ENCODE data around the gene ADAMTSL3.
"Not testable (repeated sequence)": the region's sequence is repeated elsewhere in the genome, so short reads cannot be mapped to it uniquely, and the experiment has no call there.

Gene ADAMTSL3

GRCh38 chr15:84003791-84004503 lies 350.0 kb downstream of the ADAMTSL3 start:
- in situ Hi-C loops (cut with HindIII; ENCODE audit: low sequenced_read_pairs), result no loop called here

GRCh38 chr15:84006421-84006820 lies 352.5 kb downstream of the ADAMTSL3 start:
- in situ Hi-C loops (cut with HindIII; ENCODE audit: low sequenced_read_pairs), result no loop called here

- in situ Hi-C loops (cut with HindIII; ENCODE audit: low sequenced_read_pairs), result no loop called here
Measured at GRCh38 chr15:84009616-84010015, 355.7 kb downstream of the ADAMTSL3 start.

GRCh38 chr15:84010246-84010645 lies 356.3 kb downstream of the ADAMTSL3 start:
- in situ Hi-C loops (cut with HindIII; ENCODE audit: low sequenced_read_pairs), result no loop called here

- in situ Hi-C loops (cut with HindIII; ENCODE audit: low sequenced_read_pairs), result no loop called here
Measured at GRCh38 chr15:84016371-84016770, 362.4 kb downstream of the ADAMTSL3 start.

- in situ Hi-C loops (cut with HindIII; ENCODE audit: low sequenced_read_pairs), result no loop called here
Measured at GRCh38 chr15:84022516-84022915, 368.6 kb downstream of the ADAMTSL3 start.

- in situ Hi-C loops (cut with HindIII; ENCODE audit: low sequenced_read_pairs), result no loop called here
Measured at GRCh38 chr15:84023636-84024035, 369.7 kb downstream of the ADAMTSL3 start.

GRCh38 chr15:84033793-84034553 lies 380.1 kb downstream of the ADAMTSL3 start:
- in situ Hi-C loops (cut with HindIII; ENCODE audit: low sequenced_read_pairs), result no loop called here

- in situ Hi-C loops (cut with HindIII; ENCODE audit: low sequenced_read_pairs), result no loop called here
Measured at GRCh38 chr15:84034578-84035398, 380.9 kb downstream of the ADAMTSL3 start.

GRCh38 chr15:84035399-84035766 lies 381.5 kb downstream of the ADAMTSL3 start:
- in situ Hi-C loops (cut with HindIII; ENCODE audit: low sequenced_read_pairs), result no loop called here

- in situ Hi-C loops (cut with HindIII; ENCODE audit: low sequenced_read_pairs), result no loop called here
Measured at GRCh38 chr15:84037301-84037700, 383.4 kb downstream of the ADAMTSL3 start.

- in situ Hi-C loops (cut with HindIII; ENCODE audit: low sequenced_read_pairs), result not testable (repeated sequence)
Measured at GRCh38 chr15:84042434-84043056, 388.6 kb downstream of the ADAMTSL3 start.

DNA sequence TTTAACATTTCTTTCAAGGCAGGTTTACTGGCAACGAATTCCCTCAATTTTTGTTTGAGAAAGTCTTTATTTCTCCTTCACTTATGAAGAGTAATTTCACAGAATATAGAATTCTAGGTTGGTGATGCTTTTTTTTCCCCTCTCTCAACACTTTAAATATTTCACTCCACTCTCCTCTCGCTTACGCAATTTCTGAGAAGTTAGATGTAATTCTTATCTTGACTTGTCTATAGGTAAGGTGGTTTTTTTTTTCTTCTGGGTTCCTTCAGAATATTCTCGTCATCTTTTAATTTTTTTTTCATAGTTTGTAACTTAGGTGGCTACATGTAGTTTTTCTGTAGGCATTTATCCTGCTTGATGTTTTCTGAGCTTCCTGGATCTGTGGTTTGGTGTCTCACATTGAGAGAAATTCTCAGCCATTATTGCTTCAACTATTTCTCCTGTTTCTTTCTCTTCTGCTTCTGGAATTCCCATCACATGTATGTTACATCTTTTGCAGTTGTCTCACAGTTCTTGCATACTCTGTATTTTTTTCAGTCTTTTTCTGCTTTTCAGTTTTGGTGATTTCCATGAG lies 392.2 kb downstream of the ADAMTSL3 start:
- in situ Hi-C loops (cut with HindIII; ENCODE audit: low sequenced_read_pairs), result no loop called here

- in situ Hi-C loops (cut with HindIII; ENCODE audit: low sequenced_read_pairs), result not testable (repeated sequence)
Measured at GRCh38 chr15:84049480-84049879, 395.6 kb downstream of the ADAMTSL3 start.

- in situ Hi-C loops (cut with HindIII; ENCODE audit: low sequenced_read_pairs), result no loop called here
Measured at GRCh38 chr15:84050076-84050475, 396.2 kb downstream of the ADAMTSL3 start.

- in situ Hi-C loops (cut with HindIII; ENCODE audit: low sequenced_read_pairs), result not testable (repeated sequence)
Measured at GRCh38 chr15:84051146-84051545, 397.2 kb downstream of the ADAMTSL3 start.

GRCh38 chr15:84054544-84054943 lies 400.6 kb downstream of the ADAMTSL3 start:
- in situ Hi-C loops (cut with HindIII; ENCODE audit: low sequenced_read_pairs), result not testable (repeated sequence)

GRCh38 chr15:84057714-84058331 lies 403.9 kb downstream of the ADAMTSL3 start:
- in situ Hi-C loops (cut with HindIII; ENCODE audit: low sequenced_read_pairs), result no loop called here

DNA sequence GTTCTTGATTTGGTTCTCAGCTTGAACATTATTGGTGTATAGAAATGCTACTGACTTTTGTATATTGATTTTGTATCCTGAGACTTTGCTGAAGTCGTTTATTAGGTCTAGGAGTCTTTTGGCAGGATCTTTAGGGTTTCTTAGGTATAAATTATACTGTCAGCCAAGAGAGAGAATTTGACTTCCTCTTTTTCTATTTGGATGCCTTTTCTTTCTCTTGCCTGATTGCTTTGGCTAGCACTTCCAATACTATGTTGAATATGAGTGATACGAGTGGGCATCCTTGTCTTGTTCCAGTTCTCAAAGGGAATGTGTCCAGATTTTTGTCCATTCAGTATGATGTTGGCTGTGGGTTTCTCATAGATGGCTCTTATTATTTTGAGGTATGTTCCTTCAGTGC lies 409.8 kb downstream of the ADAMTSL3 start:
- in situ Hi-C loops (cut with HindIII; ENCODE audit: low sequenced_read_pairs), result not testable (repeated sequence)

GRCh38 chr15:84068674-84069073 lies 414.8 kb downstream of the ADAMTSL3 start:
- in situ Hi-C loops (cut with HindIII; ENCODE audit: low sequenced_read_pairs), result not testable (repeated sequence)
